Stimulated activated CD8-positive, alpha-beta memory T cell treated with anti-CD3 and anti-CD28 coated beads, Interleukin-4, amount 100 ng/mL, for 4 hours (primary cell): ENCODE results near the gene AGAP1.

Source experiments
- DNase-seq, 2 donors: peaks; one replicate each; pipeline ENCODE4 v3.0.0-alpha.2; 2020; ENCODE audit warnings: low read depth in 2 of 2, low spot score in 1 of 2

AGAP1 gene

DNA sequence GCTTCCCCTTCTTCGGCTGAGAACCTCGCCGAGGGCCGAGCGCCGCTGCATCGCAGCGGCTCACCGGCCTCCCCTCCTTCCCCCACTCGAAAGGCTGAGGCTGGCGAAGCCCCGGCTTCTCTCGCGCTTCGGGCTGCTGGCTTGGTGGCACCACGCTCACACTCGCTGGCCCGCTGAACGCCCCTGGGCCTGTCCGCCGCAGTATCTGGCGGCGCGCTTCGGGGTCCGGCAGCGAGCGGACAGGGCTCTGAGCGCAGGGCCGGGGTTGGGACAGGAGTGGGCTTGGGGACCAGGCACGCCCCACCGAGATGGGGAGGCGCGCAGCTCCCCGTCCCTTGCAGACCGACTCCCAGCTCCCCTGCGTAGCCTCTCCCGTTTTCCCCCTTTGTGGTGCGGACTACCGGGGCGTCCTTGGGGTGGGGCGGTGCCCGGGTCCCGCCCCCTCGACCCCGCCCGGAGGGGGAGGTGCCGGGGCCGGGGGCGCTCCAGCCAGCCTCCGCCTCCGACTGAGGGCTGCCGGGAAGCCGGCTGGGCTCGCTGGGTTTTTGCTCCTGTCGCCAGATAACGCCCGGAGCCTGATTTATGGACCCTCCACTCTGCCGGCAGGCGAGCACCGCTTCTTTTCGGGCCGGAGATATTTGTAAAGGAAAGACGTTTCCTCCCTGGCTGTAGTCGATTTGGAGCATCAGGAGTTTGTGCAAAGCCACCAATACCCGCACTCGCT is 670.5 kb downstream of the AGAP1 start:
- DNase-seq = no peak

DNA sequence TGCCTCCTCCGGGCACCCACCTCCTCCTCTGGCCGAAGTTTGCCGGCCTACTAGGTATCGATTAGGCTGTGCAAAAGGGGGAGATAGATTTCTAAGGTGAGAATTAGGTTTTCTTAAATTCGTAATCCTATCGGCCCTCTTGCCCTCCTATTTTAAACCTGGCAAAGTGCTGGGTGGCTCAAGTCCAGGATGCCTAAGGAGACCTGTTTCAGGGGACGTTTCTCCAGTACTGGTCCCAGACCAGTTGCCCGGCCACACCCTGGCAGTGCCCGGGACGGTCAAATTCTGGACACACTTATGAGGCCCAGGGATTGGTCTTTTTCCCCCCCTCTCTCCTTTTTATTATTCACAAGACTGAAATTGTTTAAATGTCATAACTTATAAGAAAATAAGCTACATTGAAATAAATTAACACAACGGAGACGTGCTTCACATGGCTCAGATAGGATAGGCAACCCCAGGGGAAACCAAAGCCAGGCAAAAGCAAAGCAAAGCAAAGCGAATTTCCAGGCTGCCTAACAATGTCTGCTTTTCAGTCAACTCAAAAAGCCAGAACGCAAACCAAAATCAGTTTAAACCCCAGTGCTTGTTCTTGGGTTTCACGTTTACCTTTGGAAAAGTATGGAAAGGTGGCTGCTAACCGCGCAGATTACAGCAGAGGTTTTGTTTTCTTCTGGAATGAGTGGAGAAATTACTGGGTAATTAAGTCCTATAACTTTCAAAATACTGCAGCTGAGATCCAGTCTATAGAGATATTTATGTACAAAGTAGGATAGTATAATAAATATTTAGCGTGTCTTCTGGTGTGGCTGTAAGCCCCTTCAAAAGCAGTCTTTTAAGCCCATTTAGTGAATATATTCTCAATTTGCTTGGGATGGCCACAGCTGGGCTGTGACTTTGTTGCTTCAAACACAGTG is 671.3 kb downstream of the AGAP1 start:
- DNase-seq = no peak

DNA sequence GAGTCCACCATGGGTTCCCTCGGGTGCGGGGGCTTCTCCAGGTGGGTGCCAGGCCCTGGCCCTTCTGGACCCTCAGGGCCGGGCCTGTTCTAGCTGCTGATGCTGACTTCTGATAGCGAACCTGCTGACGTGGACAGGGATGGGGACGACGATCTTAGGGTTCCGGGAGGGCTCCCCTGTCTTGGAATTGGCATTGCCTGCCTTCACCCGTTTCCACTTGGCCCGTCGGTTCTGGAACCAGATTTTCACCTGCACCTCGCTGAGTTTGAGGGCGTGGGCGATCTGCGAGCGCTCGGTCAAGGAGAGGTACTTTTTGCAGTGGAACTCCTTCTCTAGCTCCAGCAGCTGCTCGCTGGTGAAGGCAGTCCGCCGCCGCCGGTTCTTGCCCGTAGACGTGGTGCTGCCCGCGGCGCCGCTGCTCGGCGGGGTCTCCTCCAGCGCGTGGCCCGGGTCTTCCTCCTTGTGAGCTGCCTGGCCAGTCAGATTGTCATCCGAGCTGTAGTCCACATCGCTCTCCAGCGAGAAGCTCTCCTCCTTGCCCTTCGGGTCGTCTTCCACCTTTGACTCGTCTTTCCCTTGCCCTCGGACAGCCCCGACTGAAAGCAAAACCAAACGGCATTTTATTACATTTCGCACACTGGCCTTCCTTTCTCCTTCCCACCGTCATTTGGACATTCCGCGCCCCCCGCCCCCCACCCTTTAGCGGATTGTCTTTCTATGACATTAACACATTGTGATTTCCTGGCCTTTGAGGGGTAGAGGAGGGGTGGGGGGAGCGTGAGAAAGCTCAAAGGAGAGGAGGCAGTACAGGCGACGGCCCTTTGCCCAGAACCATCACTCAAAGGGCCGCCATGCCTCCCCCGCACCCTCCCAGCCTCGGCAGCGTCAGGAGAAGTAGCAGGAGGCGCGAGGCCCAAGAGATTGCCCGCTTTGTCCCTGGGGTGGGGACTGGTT is 672.3 kb downstream of the AGAP1 start:
- no peak for DNase-seq

DNA sequence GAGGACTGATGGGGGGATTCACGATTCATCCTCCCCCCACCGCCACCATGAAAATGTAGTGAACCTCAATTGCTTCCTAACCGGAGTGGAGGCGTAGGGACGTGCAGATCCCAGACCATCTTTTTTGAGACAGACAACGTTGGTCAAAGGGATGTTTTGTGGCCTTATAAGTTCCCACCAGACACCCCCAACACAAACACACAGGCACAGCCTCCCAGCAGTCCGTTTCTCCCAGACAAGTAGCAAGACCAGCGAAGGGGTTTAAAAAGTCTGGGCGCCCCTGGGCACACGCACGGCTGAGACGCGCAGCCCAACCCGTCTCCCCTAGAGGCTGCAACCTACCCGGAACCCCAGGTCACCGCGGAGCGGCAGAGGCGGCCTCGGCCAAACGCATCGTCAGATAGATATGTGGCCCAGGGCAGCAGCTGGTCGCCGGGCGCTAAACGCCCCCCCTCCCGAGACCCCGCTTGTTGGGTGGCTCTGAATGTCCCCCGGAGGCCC is 673.0 kb downstream of the AGAP1 start:
- DNase-seq = no peak

DNA sequence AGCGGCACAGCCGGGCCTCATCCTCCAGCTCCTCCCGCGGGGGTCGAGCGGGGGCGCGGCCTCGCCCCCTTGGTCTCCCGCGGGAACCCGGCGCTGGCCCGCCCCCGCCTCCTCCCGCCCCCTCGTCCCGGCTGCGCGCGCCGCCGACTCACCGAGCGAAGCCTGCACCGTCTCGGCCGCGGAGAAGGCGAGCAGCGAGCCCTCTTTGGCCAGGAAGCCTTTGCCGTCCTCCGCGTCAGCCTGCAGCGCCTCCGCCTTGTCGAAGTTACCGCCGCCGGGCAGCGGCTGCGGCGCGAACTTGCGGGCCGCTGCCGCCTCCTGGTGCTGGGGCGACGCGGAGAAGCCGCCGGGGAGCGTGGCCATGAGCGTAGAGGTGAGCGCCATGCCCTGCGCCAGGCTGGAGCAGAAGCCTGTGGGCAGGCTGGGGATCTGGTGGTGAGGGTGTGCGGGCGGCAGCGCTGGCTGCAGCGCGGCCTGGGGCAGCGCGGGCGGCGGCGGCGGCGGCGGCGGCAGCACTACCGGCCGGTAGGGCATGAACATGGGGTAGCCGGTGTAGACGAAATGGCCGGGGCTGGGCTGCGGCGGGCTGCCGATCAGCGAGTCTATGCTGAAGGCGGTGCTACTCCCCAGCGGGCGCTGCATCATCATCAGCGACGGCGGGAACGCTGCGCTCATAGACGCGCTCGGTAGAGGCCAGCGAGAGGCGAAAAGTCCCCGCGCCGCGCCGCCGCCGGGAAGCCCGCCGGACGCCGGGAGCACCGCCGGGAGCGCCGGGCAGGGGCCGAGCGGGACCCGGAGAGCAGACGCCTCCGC is 673.7 kb downstream of the AGAP1 start:
- no peak for DNase-seq

DNA sequence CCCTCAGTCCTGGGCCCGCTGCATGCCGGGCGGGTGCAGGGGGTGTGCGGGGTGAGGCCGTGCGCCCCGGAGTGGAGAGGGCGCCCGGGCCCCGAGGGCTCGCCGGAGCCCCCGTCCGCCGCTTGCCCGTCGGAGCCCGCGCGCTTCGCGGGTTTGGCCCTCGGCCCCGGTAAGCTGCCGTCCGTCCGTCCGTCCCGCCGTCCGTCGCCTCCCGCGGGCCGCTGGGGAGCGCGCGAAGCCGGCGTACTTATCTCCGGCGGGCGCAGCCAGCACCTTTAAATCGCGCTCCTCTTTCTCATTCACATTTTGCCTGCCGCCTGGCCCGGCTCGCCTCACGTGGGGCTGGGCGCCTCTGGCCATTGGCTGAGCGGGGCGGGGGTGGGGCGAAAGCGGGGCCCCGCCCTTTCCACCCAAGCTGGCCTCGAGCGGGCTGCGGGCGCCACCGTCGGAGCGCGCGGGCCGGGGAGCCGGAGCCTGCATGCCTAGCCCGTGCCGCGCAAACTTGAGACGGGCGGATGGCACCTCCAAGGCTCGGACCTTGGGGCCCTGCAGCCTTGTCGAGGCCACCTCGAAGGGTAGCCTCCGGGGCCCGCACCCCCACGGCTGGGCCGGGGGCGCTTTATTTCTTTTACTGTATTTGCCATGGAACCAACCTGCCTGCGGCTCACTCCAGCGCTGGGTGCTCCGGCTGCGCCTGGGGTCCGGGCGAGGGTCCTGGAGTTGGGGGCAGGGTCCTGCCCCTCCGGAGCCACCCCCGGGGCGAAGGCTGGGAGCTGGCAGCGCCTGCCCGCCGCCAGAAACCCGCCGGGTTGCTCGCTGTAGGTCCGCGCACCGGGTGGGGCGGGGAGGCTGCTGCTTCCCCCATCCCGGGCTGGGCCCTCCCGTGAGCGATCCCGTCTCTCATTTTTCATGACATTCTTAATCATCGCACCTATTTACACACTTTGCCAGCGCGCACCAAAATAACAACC is 674.6 kb downstream of the AGAP1 start, which contains the start of gene GBX2:
TSS of gene GBX2 (minus strand) at position 277 of the 971 bp plus-strand sequence. CDS start 415 bp downstream, outside the sequence.
- DNase-seq = no peak

DNA sequence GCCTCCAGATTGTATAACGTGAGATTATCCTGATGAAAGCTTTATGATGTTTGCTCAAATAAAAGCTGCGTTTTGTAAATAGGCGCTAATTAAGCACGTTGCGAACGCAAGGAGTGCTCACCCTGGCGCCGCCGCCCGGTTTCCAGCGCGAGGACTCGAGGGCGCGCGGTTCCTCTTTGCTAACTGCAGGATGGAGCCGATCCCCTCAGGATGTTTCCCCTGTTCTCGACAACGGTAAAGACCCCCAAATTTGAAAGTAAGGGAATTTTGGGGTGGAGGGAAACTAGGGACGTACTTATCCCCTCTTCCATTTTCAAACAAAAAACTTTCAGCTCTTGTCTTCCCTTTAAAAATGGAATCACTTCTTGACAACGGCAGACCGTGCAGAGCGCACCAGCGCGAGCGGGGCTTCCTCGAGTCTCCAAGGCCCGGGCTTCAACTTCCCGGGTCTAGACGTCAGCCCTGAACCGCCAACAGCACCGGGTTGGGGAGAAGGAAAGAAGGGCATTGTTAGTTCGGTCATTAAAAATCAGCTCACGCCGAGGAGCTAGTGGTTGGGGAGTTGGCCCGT is 675.4 kb downstream of the AGAP1 start:
- no peak for DNase-seq

DNA sequence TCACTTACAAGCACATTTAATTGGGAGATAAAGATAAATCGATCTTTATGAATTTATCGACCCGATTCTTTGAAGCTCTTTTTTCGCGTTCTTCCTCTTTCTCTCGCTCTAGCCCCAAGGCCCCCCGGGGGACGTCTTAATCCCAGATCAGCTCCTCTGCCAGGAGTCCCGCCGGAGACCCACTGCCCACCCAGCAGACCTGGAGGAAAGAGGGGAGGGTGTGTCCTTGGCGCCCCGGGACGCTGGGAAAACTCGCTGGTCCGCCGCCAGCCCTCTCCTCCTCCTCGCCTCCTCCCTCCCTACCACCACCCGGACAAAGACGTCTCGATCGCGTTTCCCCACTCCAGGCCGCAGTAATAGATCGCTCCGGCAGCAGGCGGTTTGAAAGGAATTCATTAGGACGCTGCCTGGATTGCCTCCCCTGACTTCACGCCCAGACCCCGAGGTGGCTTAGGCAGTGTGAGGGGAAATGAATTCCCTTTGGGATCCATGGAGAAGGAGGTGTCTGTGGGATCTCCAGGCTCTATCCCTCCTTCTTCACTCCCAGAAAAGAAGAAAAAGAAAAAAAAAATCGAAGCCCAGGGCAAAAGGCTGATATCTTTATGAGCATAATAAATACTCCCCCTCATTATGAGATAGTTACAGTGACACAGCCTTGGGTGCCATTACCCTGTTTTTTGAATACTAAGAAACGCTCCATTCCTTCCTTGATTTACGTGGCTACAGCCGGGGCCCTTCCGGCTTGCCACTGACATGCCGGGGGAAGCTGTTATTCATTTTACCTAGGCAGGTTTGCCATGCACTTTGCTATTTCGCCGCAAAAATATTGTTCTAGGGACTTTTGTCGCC is 676.1 kb downstream of the AGAP1 start:
- no peak for DNase-seq

DNA sequence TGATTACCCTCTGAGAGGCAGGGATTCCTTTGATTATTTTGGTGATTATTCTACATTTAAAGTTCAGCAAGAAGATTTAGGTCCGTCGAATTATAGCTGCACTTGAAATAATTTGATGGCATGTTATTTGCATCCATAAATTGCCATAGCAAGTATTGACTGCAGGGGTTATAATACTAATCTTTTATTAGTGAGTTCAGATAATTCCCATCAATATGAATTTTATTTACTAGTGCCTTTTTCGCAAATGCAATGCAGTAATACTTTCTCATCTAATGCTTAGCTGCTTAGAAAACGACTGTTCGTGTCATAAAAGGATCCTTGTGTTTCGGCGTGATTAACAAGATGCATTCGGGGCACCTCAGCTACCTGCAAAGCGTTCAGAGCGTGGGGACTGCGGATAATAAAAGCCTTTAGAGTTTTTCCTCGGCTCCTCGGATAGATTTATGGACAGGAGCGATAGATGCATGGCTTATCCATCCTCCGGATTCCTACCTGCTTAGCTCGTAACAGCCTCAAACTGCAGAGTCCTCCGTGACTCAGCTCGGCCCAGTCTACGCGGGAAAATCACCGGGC is 676.8 kb downstream of the AGAP1 start:
- DNase-seq = no peak

DNA sequence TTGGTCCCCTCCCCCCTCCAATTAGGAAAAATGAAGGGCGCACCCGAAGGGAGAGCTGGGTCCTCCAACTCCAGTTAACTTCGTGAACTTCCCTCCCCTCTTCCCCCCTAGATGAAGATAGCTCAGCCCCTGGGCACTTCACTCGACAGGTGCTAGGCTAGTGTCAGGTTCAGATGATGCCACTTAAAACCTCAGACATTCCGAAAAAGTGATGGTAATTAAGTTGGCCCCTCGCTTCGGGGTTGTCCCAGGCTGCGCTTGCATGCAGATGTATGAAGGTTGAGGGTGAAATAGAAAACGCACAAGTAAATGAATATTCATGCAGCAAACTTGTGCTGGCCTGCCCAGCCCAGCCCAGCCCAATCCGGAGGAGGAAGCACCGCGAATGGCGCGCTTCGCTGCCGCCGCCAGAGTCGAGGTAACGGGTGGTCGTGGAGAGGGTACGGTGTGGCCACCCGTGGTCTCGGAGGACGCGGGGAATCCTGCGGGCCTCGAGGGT is 677.4 kb downstream of the AGAP1 start:
- no peak for DNase-seq

DNA sequence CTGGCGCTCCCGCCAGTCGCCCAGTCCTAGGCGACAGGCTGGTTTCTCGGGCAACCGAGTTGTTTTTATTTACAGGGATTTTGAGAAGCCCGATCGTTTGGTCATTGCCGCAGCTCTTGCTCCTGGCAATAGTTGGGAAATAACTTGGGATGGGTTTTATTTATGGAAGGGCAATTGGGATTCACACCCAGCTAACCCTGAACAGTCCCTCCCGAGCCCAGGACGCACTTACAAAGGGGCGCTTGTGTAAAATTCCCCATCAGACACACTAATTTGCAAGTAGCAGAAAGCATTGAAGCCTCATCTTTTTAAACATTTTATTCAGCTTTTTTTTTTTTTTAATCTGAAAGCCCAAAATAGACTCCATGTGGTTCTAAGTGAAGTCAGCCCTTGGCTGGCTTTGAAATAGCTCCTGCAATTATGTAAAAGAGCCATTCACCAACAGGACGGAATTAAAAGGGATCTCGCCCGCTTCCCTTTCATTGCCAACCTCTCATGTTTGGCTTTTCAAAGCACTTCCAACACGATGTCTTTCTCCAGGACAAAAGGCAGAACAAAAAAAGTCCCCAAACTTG is 677.9 kb downstream of the AGAP1 start:
- no peak for DNase-seq

DNA sequence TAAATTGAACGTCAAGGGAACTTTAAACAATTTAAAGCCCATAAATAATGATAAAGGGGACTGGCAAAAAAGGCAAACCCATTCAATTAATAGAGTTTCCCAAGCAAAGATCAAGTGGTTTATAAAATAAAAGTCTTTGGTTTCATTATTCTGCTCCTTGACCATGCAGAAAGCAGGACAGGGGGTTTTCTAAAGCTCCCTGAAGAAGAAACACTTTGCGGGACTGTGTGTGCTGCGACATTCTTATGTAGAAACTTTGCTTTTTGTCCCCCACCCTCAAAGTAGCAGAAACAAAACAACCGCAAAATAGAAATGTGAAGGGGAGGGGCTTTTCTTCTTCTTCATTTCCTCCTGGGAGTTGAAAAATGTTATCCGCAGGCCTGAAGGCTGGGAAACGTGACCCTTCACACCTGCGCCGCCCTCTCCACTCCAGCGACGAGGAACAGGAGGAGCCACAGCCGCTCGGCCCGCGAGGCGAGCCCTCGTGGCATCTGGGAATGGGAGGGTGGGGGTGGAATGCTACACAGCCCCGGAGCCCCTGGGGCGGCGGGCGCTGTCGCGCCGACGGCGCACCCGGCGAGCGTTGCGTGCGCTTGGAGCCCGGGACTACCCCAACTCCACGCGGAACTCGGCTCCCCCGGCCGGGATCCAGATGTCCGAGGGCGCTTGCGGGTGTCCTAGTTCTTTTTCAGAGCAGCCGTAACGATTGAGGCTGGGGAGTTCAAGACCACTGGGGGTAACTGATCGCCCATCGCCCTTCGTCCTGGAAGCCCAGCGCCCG is 678.6 kb downstream of the AGAP1 start:
- DNase-seq = no peak

DNA sequence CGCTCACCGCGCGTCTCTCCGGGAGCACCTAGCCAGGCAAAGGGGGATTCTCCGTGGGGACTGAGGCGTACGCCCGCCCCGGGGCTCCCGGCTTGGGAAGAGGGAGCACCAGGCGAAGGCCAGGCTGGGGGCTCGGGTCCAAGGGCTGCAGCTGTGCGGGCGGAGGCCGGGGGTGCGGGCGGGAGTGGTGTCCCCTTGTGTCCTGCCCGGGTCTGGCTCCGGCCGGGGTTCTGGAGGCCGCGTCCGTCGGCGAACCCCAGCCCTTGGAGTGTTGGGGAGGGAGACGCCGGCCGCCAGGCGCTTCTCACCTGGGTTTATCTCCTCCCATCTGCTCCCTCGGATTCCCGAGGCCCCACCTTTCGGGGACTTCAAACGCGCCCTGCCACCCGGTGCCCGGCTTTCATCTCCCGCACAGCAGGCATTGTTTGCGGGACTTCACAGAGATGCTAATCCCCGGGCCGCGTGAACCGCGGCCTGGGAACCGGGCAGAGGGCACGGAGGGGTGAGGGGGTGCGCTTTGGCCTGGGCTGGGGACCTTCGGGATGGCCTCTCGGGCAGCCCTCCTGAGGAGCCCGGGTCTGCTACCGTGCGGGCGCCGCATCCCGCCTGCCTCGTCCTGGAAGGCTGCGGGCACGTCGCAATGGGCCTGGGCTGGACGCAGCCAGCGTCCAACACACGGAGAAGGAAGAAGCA is 679.3 kb downstream of the AGAP1 start:
- DNase-seq = no peak

DNA sequence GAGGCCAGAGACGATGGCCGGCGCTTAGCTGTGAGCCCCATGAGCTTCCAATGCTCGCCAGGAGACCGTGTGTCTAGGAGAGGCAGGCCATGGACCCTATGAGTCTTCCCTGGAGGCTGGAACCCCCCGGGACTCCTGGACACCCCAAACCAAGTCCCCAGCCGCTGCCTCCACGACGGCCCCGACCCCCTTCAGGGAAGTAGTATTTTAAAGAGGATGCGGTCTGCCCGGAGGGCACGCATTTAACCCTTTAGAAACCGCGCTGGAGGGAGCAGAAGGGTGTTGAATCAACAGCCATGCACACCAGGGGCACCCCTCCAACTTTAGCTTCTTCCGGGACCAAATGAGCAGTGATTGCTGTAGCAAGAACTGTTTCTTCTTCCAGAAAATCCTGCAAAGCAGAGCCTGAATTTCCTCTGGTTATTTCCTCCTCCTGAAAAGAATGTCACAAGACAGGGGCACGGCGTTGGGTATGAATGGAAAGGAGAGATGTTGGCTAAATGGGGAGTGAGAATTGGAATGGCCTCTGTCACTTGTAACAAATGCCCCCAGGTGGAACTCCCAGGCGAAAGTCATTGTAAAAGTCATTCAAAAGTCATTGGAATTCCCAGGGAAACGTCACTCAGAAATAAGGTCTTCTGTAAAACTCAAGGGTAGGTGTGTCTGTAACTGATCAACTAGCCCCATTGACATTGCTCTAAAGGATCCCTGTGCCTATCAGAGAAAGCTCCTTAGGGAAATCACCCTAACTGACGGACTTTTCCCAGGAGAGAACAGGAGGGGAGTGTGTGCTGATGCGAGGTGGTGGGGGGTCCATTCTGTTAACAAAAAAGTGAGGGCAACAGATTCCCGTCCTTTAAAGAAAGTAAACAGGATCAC is 680.1 kb downstream of the AGAP1 start:
- DNase-seq = no peak
